ENCODE measurements around the gene PDCD10. TPM values are rescaled to one million over a fixed set of nuclear protein-coding genes. Genes with fewer than 3 reads are reported as not detected.

PDCD10 gene
- total RNA-seq, 1 donor from 2014 or later = 48.0 TPM

DNA sequence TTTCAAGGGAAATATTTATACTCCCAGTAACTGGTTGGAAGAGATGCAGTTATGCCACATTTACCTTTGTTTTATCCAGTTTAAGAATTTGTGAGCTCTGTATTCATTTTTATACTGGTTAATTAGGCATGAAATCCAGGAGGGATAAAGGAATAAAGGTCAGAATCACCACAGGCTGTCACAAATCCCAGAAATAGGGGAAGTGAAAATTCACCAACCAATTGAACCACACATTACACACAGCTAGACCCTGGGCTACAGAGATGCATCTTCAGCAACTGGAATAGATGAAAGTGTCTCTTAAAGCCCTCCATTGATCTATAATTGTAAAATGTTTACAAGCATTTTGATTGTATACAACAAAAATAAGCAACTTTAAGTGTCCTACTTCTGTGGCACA is 19.4 kb upstream of the PDCD10 start:
- H3K4me1 Mint-ChIP-seq (ENCODE audit: low read depth, unreplicated experiment) = no peaks in the 10 kb centered on the region
- TF ChIP-seq, protein P1, sequence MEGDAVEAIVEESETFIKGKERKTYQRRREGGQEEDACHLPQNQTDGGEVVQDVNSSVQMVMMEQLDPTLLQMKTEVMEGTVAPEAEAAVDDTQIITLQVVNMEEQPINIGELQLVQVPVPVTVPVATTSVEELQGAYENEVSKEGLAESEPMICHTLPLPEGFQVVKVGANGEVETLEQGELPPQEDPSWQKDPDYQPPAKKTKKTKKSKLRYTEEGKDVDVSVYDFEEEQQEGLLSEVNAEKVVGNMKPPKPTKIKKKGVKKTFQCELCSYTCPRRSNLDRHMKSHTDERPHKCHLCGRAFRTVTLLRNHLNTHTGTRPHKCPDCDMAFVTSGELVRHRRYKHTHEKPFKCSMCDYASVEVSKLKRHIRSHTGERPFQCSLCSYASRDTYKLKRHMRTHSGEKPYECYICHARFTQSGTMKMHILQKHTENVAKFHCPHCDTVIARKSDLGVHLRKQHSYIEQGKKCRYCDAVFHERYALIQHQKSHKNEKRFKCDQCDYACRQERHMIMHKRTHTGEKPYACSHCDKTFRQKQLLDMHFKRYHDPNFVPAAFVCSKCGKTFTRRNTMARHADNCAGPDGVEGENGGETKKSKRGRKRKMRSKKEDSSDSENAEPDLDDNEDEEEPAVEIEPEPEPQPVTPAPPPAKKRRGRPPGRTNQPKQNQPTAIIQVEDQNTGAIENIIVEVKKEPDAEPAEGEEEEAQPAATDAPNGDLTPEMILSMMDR (IDR thresholded peaks at IDR 0.05; ENCODE audit: partially characterized antibody, unreplicated experiment) = no peak
- no peak for DNase-seq
- H3K27ac Mint-ChIP-seq (ENCODE audit: unreplicated experiment) = no peak overlapping the region
- peaks cover 1% of the 10 kb centered on the region for H3K27me3 Mint-ChIP-seq (ENCODE audit: unreplicated experiment)
- H3K4me3 Mint-ChIP-seq (ENCODE audit: unreplicated experiment) = no peak overlapping the region
- H3K36me3 Mint-ChIP-seq (ENCODE audit: unreplicated experiment) = no peaks in the 10 kb centered on the region
- no peaks in the 10 kb centered on the region for H3K9me3 Mint-ChIP-seq (ENCODE audit: unreplicated experiment)

DNA sequence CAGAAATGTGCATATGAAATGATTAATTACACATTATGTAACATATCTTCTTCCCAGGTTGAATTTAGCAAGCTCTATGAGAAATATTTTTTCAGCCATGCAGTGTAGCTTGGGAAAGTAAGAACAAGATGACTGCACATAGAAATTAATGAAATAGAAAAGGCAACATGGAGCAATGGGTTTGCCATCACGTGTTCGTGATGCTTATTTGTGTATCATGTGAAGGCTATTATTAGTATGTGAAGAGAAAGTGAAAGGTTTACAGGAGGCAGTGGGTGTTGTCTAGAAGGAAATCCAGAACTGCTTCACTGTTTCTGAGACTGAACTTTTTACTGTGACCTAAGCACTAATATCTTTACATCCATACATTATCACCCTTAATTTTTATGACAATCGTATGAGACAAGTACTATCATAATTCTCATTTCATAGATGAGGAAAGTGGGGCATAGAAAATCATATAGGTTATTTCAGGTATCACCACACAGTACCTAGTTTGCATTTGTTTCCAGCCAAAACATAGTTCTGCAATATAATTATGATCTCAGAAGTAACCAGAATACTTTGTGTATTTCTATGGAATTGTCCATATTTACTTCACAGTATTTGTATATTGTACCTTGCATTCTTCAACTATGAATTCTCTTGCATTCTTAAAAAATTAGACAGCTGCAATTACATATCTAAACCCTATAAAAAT is 15.7 kb upstream of the PDCD10 start:
- no peaks in the 10 kb centered on the region for H3K9me3 Mint-ChIP-seq (ENCODE audit: unreplicated experiment)

DNA sequence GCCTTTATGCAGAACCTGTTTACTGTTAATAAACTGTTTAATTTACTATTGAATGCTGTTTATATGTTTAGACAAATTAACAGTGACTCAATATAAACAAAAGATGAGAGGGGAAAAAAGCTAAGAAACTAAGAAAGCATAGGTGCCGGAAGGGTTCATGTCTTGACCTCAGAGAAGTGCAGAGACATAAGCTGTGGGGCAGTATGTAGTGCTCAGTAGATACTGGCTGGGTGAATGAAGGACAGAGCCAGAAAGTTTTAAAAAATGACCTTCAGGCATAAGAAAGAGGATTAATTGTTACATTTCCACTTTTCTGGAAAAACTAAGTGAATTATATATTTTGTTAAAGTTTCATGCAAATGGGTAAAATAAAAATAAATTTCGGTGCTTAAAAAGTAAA is 15.0 kb upstream of the PDCD10 start:
- H3K4me1 Mint-ChIP-seq (ENCODE audit: low read depth, unreplicated experiment) = no peaks in the 10 kb centered on the region
- no peaks in the 10 kb centered on the region for H3K36me3 Mint-ChIP-seq (ENCODE audit: unreplicated experiment)

More for the DNA sequence above, 15.7 kb upstream of the PDCD10 start:
- Mint-ChIP-seq H3K4me3 (ENCODE audit: unreplicated experiment) (no peak overlapping the region), H3K4me1 (ENCODE audit: low read depth, unreplicated experiment) (no peaks in the 10 kb centered on the region), H3K27ac (ENCODE audit: unreplicated experiment) (no peak overlapping the region), H3K27me3 (ENCODE audit: unreplicated experiment) (no peaks in the 10 kb centered on the region), H3K36me3 (ENCODE audit: unreplicated experiment) (no peaks in the 10 kb centered on the region)
- DNase-seq = no peak
- TF ChIP-seq, protein P1 (IDR thresholded peaks at IDR 0.05; ENCODE audit: partially characterized antibody, unreplicated experiment) = no peak

DNA sequence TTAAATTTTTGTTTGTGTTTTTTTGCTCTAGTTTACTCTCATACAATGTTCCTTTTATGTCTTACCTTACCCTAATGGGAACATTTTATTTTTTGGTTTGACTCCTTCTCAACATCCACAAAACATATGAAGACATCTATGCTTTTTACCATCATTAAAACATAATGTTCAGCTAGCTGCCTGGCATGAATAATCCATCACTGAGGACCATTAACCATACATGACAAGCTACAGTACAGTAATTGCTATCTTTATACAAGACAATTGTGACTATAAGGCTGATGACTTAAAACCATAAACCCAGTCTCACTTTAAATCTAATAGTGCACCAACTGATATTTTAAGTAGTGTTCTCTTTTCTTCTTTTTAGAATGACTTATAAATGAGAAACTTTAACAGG is 14.5 kb upstream of the PDCD10 start:
- no peak overlapping the region for H3K4me3 Mint-ChIP-seq (ENCODE audit: unreplicated experiment)
- DNase-seq = no peak
- H3K27ac Mint-ChIP-seq (ENCODE audit: unreplicated experiment) = no peak overlapping the region
- H3K4me1 Mint-ChIP-seq (ENCODE audit: low read depth, unreplicated experiment) = no peaks in the 10 kb centered on the region
- TF ChIP-seq, protein P1 (IDR thresholded peaks at IDR 0.05; ENCODE audit: partially characterized antibody, unreplicated experiment) = no peak
- no peaks in the 10 kb centered on the region for H3K9me3 Mint-ChIP-seq (ENCODE audit: unreplicated experiment)
- no peaks in the 10 kb centered on the region for H3K36me3 Mint-ChIP-seq (ENCODE audit: unreplicated experiment)
- H3K27me3 Mint-ChIP-seq (ENCODE audit: unreplicated experiment) = no peaks in the 10 kb centered on the region

More for the DNA sequence above, 15.0 kb upstream of the PDCD10 start:
- Mint-ChIP-seq H3K27me3 (ENCODE audit: unreplicated experiment) (no peaks in the 10 kb centered on the region), H3K27ac (ENCODE audit: unreplicated experiment) (no peak overlapping the region), H3K4me3 (ENCODE audit: unreplicated experiment) (no peak overlapping the region), H3K9me3 (ENCODE audit: unreplicated experiment) (no peaks in the 10 kb centered on the region)
- TF ChIP-seq, protein P1 (IDR thresholded peaks at IDR 0.05; ENCODE audit: partially characterized antibody, unreplicated experiment) = no peak
- no peak for DNase-seq

DNA sequence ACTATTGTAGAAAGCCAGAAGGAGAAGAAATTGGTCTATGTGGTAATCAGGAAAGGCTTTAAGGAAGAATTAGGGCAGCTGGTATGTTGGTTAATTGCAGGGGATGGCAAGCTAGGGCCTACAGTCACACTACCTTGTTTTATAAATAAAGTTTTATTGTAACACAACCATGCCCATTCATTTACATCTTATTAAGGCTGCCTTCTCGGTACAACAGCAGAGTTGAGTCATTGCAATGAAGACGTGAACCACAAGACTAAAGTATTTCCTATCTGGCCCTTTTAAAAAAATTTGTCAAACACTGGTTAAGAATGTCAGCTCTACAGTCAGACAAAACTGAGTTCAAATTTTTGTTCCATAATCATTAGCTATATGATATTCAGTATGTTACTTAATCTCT is 9.1 kb upstream of the PDCD10 start:
- H3K9me3 Mint-ChIP-seq (ENCODE audit: unreplicated experiment) = no peaks in the 10 kb centered on the region
- TF ChIP-seq, protein P1 (IDR thresholded peaks at IDR 0.05; ENCODE audit: partially characterized antibody, unreplicated experiment) = no peak
- no peak overlapping the region for H3K27ac Mint-ChIP-seq (ENCODE audit: unreplicated experiment)
- no peaks in the 10 kb centered on the region for H3K27me3 Mint-ChIP-seq (ENCODE audit: unreplicated experiment)
- no peaks in the 10 kb centered on the region for H3K36me3 Mint-ChIP-seq (ENCODE audit: unreplicated experiment)
- peaks cover 11% of the 10 kb centered on the region for H3K4me1 Mint-ChIP-seq (ENCODE audit: low read depth, unreplicated experiment)
- H3K4me3 Mint-ChIP-seq (ENCODE audit: unreplicated experiment) = no peak overlapping the region
- no peak for DNase-seq

Data from glutamatergic neuron (in vitro differentiated cells).